RCC 7860 (cell line): ENCODE results near the gene GMDS.
"Not testable (repeated sequence)": the region's sequence is repeated elsewhere in the genome, so short reads cannot be mapped to it uniquely, and the experiment has no call there.

Experiments used
- DNase-seq: peaks from one replicate; pipeline ENCODE4 v3.0.0-alpha.2; 2015; ENCODE audit warnings: low spot score
- FAIRE-seq: peaks from 2 replicates; lab custom pipeline; 2012; peaks lifted over from hg19 to GRCh38; lab: Jason Lieb, UNC

Gene GMDS

DNA sequence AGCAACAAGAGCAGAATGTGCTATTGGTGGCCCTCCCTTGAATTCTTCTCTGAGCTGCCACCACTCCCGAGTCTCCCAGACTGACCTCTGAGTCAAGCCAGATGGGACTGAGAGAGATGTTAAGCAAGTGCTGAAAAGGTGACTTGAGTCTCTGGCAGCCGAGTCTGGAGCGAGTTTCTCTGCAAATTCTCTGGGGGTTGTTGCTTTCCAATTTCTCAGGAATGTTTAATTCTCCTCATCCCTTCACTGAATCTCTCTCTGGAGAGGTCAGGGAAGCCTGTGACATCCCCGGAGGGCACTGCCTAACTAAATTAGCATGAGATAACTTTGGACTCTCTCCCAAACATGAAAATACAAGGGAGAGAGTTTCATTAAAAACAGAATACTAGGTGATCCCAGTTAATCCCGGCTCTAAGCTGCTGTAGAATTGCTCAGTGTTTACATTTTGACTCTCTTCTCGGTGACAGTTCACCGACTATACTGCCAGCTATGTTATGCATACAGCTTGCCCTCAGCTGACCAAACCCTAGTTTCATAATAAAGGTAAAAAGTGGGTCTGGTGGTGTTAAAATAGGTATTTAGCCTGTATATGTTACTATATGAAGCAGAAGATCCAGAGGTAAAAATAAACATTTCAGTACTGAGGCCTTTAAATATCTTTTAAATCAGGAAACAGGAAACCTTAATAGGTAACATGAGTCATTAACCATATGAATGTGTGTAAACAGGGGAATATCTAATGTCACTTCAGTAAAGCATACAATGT lies 477.7 kb downstream of the GMDS start:
- no peak for FAIRE-seq
- DNase-seq, result no peak

GRCh38 chr6:1766654-1767053 lies 478.8 kb downstream of the GMDS start:
- DNase-seq (no peak), FAIRE-seq (no peak)

DNA sequence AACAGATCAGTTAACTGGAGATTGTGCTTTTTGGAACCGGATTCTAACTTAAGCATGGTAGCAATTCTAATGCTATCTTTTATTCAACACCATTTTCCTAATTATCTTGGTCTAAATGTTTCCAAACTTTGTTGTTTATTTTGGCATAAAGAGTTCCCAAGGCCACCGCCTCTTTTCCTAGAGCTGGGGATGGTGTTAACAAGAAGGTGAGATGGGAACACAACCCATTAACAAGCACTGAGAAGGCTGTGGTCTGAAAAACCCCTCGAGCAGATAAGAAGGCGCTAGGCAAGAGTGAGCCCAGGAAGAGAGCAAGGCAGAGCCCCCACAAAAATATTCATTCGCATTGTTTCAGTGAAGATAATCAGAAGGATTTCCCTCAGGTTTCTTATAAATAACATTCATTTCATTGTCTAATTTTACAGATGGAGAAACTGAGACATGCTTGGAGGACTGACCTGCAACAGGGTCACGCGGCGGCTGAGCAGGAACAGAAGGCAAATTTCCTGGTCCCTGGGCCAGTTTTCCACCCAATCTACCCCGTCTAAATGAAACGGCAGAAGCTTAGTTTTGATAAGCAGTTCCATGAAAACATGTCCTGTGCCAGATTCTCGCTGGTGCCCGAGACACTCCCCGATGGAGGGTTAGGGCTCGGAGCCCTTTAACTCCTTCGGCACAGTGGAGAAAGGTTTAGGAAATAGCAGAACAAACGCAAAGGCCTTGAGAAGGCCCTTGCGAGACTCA lies 480.1 kb downstream of the GMDS start:
- FAIRE-seq, result no peak

GRCh38 chr6:1764397-1764987 lies 480.9 kb downstream of the GMDS start:
- DNase-seq, result no peak
- FAIRE-seq, result no peak

More for the DNA sequence above, 480.1 kb downstream of the GMDS start:
- no peak for DNase-seq

- no peak for FAIRE-seq
- no peak for DNase-seq
Measured at GRCh38 chr6:1763404-1763803, 482.0 kb downstream of the GMDS start.

GRCh38 chr6:1762203-1762602 lies 483.2 kb downstream of the GMDS start:
- FAIRE-seq (no peak), DNase-seq (no peak)

- DNase-seq (no peak), FAIRE-seq (no peak)
Measured at GRCh38 chr6:1761477-1761877, 483.9 kb downstream of the GMDS start.

GRCh38 chr6:1760876-1761275 lies 484.5 kb downstream of the GMDS start:
- no peak for DNase-seq
- FAIRE-seq, result no peak

- DNase-seq (no peak), FAIRE-seq (no peak)
Measured at GRCh38 chr6:1759870-1760269, 485.5 kb downstream of the GMDS start.

- no peak for FAIRE-seq
- DNase-seq, result no peak
Measured at GRCh38 chr6:1758076-1758679, 487.2 kb downstream of the GMDS start.

GRCh38 chr6:1757131-1757530 lies 488.3 kb downstream of the GMDS start:
- FAIRE-seq (no peak), DNase-seq (no peak)

DNA sequence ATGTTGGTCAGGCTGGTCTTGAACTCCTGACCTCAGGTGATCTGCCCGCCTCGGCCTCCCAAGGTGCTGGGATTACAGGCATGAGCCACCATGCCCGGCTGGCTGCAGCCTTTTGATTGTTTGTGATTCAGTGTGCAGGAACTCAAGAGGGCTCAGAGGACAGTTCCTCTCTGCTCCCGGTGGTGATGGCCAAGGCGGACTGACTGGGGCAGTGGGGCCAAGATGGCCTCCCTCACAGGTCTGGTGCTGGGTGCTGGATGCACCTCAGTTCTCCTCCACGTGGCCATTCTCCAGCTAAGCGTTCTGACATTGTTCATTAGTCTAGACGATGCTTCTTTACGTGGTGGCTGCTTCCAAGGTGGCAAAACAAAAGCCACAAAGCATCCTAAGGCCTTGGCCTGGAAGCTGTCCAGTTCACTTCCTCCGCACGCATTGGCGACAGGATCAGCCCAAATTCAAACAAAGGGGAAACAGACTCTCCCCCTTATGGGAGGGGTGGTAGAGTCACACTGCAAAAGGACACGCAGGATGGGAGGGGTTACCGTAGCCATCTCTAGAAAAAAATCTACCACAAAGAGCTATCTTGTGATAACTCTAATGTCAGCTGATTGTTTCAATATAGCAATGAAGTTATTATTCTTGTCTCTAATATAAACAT lies 488.8 kb downstream of the GMDS start:
- no peak for DNase-seq
- FAIRE-seq, result no peak

- FAIRE-seq, DNase-seq: not testable (repeated sequence)
Measured at GRCh38 chr6:1751063-1751462, 494.3 kb downstream of the GMDS start.

DNA sequence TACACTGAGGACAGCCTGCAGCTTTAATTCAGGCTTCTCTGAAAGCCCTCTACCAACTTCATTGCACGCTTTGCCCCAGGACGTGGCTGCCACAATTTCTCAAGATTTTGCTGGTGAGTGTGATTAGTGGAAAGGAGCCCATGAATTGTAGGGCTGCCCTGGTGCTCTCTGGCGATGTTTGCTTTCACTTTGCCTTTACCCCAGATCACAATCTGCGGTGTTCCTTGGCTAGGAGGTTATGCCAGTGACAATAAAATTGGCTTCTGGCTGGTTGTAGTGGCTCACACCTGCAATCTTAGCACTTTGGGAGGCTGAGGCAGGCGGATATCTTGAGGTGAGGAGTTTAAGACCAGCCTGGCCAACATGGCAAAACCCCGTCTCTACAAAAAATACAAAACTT lies 496.4 kb downstream of the GMDS start:
- DNase-seq (no peak), FAIRE-seq (no peak)

GRCh38 chr6:1747531-1747930 lies 497.9 kb downstream of the GMDS start:
- FAIRE-seq (no peak), DNase-seq (no peak)

DNA sequence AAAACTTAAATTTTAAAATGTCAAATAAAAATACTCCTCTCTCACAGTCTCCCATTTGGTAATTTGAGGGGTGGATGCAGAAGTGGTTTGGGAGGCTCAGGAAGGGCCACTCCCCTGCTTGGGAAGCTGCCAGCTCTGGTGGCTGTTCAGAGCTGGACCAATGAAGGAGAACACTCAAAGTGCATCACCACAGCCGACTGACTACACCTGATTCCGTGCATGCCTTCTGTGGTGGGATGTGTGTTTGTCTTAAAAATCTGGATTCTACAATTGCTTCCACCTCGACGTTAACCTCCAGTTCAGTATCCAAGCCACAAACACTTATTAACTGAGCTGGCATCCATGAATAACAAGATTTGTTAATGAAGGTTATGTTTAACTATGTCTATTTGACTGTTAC lies 498.4 kb downstream of the GMDS start:
- DNase-seq (no peak), FAIRE-seq (no peak)

DNA sequence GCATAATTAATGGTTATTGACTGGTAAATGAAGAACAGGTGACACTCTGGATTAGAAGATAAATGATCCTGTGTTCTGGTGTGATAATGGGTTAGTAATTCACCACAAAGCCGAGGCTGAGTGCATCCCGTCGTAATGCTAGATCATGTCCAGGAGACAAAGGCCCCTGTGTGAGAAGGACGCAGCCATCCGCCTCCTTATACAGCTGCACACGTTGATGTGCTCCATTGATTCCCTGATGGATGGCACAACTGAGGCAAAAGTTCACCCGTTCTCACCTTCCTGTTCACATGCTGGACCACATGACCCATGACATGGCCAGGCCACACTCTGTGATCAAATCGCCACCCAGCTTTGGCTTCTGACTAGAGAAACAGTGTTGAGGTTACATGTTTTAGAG lies 499.6 kb downstream of the GMDS start:
- FAIRE-seq, result no peak
- no peak for DNase-seq

GRCh38 chr6:1744543-1744942 lies 500.9 kb downstream of the GMDS start:
- FAIRE-seq (no peak), DNase-seq (no peak)

DNA sequence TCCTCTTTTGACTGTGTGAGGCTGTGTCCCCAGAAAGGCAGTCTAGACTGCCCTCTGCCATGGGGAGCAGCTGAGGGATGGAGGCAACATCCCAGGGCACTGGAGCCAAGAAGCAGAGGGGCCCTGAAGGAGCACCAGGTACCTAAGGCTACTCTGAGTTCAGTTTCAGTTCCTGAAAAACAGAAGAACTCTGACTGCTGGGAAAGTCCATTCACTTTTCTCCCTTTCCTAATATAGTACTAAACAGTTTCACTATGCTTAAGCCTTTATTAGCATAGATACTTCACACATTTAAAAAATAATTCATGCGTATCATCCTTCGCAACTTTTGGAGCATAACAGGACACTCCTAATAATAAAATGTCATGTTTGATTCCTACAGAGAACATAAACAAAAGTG lies 505.7 kb downstream of the GMDS start:
- no peak for DNase-seq
- no peak for FAIRE-seq

GRCh38 chr6:1739220-1739619 lies 506.2 kb downstream of the GMDS start:
- no peak for FAIRE-seq
- DNase-seq, result no peak

DNA sequence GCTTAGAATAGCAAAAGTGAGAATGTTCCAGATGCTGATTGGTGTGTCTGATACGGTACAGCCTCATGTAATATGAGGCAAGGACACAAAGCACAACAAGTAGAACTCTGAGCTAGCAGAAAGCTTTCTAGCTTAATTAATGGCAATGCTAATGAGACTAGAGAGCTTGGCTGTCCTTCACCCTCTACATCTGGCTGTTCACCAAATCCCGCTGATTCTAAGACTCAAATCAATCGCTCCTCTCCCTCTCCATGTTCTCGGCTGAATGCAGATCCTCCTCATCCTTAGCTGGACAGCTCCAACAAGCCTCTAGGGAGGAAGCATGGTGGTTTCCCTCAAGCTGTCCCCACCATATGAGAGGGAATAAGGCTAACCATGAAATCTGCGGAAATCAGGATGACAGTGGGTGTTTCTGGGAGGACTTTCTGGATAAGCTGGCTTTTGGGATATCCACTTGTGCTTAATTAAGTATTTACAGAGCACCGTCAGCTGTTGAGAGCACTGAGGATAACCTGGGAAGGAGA lies 506.8 kb downstream of the GMDS start:
- FAIRE-seq (no peak), DNase-seq (no peak)
